A673 (cell line): Measurements from ENCODE around the gene CHMP1A.

Experiments
- CTCF ChIP-seq: fragments of 300-800, 200-600 bp; sonication (generic); conservative IDR thresholded peaks from 2 replicates; pipeline ENCODE4 v1.5.1; 2017; ENCODE audit warnings: low read depth, mild to moderate bottlenecking, antibody characterized with exemption, low read length, moderate library complexity, mixed read lengths
- EZH2 ChIP-seq: fragments of 200-600 bp; sonication (generic); IDR thresholded peaks from 2 replicates; pipeline ENCODE4 v1.6.1; 2017; ENCODE audit warnings: borderline replicate concordance, low read depth, mild to moderate bottlenecking, mixed read lengths, antibody characterized with exemption, low read length; ENCODE audit not compliant: poor library complexity, severe bottlenecking

- no peak for TF ChIP-seq CTCF
- no peak for TF ChIP-seq EZH2
These were observed 36.6 kb upstream of the CHMP1A start for GRCh38 chr16:89693931-89694783.
